Rectal smooth muscle tissue (tissue), 1 donor: ENCODE data around the gene CAV1.

Experiments
- H3K27ac ChIP-seq: one replicate; pipeline ENCODE4 v1.7.0; 2013; ENCODE audit warnings: low read depth, low read length, inconsistent platforms
- H3K27me3 ChIP-seq: one replicate; pipeline ENCODE4 v1.7.0; 2013; ENCODE audit warnings: low read length; ENCODE audit not compliant: control insufficient read depth, insufficient read depth
- H3K36me3 ChIP-seq: one replicate; pipeline ENCODE4 v1.7.0; 2013; ENCODE audit warnings: low read length; ENCODE audit not compliant: control insufficient read depth, insufficient read depth
- H3K4me1 ChIP-seq: one replicate; pipeline ENCODE4 v1.7.0; 2013; ENCODE audit warnings: low read length; ENCODE audit not compliant: control insufficient read depth, insufficient read depth
- H3K4me3 ChIP-seq: one replicate; pipeline ENCODE4 v1.7.0; 2013; ENCODE audit warnings: low read length
- H3K9ac ChIP-seq: one replicate; pipeline ENCODE4 v1.7.0; 2013; ENCODE audit warnings: low read length

Gene CAV1

DNA sequence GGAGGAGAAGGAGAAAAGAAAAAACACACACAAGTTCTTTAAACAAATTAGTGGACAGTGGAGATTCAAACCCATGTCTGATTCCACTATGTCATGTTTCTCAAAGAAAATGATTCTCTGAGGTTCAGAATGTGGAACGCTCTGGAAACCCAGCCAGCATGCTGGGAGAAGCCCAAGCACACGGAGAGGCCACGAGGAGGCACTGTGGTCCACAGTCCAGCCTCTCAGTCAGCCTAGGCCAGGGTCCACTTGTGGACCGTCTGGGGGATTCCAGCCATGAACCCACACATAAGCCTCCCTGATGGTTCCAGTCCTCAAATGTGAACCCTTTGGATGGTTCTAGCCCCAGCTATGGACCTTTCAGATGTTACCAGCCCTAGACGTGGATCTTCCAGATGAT, 73.4 kb downstream of the CAV1 start:
- Histone ChIP-seq H3K27me3 (no peaks in the 10 kb centered on the region), H3K4me1 (no peaks in the 10 kb centered on the region), H3K9ac (no peak overlapping the region), H3K27ac (no peak overlapping the region), H3K4me3 (no peak overlapping the region), H3K36me3 (no peaks in the 10 kb centered on the region)

DNA sequence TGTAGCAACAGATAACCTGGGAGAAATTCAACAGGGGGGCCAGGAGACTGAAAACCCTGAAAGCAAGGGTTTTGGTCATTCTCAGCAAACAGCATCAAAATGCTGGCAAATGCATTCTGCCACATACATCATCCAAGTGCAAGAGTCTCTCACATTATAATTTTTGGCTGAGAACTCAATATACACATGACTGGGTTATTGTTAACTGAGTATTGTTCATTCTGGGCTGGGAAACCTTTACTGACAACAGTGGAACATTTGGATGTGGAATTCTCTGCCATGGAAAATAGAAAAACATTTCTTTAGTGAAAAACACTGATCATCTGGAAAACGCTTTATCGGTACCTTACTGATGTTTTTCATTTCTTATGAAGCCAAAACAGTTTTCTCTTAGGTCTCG, 74.0 kb downstream of the CAV1 start:
- Histone ChIP-seq H3K36me3 (no peaks in the 10 kb centered on the region), H3K4me3 (no peak overlapping the region), H3K4me1 (no peaks in the 10 kb centered on the region), H3K27ac (no peak overlapping the region), H3K9ac (no peak overlapping the region), H3K27me3 (no peaks in the 10 kb centered on the region)

DNA sequence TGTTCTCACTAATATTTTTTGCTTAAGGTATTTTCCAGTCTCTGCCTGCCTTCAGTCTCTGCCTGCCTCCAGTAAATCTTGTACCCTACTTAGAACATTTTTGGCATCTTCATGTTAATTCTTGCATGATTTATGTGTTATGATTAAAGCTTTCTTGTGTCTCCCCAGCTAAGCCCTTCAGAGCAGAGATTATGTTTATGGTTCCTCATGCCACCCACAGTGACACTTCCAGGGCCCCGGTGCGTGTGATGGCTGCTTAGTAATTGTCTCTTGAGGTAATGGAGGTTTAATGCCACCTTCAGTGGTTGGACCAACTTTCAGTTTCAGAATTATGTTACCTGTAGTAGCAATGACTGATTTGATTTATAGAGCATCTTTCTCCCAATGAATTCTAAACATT, 76.6 kb downstream of the CAV1 start:
- no peak overlapping the region for H3K9ac ChIP-seq
- no peaks in the 10 kb centered on the region for H3K36me3 ChIP-seq
- no peaks in the 10 kb centered on the region for H3K4me1 ChIP-seq
- no peaks in the 10 kb centered on the region for H3K27me3 ChIP-seq
- no peak overlapping the region for H3K27ac ChIP-seq
- H3K4me3 ChIP-seq, result no peak overlapping the region

DNA sequence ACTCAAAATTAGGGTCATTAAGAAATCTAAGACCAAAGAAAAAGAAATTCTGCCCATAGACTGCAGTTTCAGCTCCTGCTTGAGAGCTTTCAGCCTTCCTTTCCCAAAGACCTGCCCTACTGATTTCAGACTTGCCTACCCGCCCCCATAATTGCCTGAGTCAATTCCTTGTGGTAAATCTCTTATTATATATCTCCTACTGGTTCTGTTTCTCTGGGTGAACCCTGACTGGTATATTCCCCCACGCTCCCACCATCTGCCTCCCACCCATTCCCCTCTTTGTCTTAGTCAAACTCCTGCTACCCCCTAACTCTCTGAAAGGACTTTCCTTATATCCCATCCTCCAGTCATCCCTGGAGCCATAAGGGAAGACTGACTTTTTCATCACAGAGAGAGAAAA, 82.5 kb downstream of the CAV1 start:
- no peaks in the 10 kb centered on the region for H3K4me1 ChIP-seq
- H3K27me3 ChIP-seq, result no peaks in the 10 kb centered on the region
- no peak overlapping the region for H3K4me3 ChIP-seq
- H3K27ac ChIP-seq, result no peak overlapping the region
- H3K36me3 ChIP-seq, result no peaks in the 10 kb centered on the region
- no peak overlapping the region for H3K9ac ChIP-seq

DNA sequence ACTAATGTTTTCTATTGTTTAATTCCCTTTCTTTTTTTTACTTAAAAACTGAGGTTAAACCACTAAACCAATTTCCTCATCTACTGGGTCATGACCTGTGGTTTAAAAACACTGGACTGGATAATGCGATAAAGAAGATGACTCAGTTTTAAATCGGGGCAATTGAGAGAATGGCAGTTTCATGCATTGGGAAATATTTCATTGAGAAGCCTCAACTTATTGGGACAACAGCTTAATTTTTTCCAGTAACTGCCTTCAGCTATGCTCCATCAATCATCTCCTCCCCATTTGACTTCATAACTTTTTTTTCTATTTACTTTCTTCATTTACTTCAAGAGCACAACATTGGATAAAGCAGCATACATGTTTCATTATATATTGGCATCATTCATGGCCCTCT, 85.4 kb downstream of the CAV1 start:
- Histone ChIP-seq H3K4me3 (no peak overlapping the region), H3K27ac (no peak overlapping the region), H3K4me1 (no peaks in the 10 kb centered on the region), H3K9ac (no peak overlapping the region), H3K27me3 (no peaks in the 10 kb centered on the region), H3K36me3 (no peaks in the 10 kb centered on the region)

DNA sequence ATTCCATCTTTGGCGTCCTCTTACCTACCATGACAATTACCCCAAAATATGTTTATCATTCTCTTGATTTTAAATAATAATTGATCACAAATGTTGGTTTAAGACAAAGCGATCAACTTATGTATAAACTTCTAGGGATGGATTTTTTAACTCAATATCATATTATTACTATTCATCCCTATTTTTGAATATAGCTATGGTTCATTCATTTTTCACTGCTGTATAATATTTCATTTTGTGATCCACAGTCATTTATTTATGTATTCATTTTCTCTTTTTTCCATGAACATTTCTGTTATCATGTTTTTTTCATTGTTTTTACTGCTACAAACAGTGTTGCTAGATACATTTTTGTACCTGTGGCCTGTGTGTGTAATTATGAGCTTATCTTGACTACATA, 85.9 kb downstream of the CAV1 start:
- no peak overlapping the region for H3K27ac ChIP-seq
- H3K36me3 ChIP-seq, result no peaks in the 10 kb centered on the region
- H3K9ac ChIP-seq, result no peak overlapping the region
- no peak overlapping the region for H3K4me3 ChIP-seq
- no peaks in the 10 kb centered on the region for H3K4me1 ChIP-seq
- no peaks in the 10 kb centered on the region for H3K27me3 ChIP-seq
